ENCODE results near the gene TMEM150C. TPM values are rescaled to one million over a fixed set of nuclear protein-coding genes. Genes with fewer than 3 reads are reported as not detected.

The TMEM150C gene
- total RNA-seq, 1 donor from 2014 or later: 0.95 TPM

GRCh38 chr4:82588771-82589270 is 27.0 kb upstream of the TMEM150C start:
- Mint-ChIP-seq H3K4me1 (ENCODE audit: low read depth, unreplicated experiment) (no peaks in the 10 kb centered on the region), H3K36me3 (ENCODE audit: low read depth, unreplicated experiment) (peaks cover 2% of the 10 kb centered on the region), H3K27ac (ENCODE audit: unreplicated experiment) (no peak overlapping the region), H3K9me3 (ENCODE audit: unreplicated experiment) (no peaks in the 10 kb centered on the region), H3K4me3 (ENCODE audit: unreplicated experiment) (no peak overlapping the region), H3K27me3 (ENCODE audit: low read depth, unreplicated experiment) (peaks cover 15% of the 10 kb centered on the region)
- Histone ChIP-seq H3K79me2 (ENCODE audit: insufficient read depth, low read length) (no peaks in the 10 kb centered on the region), H3K9ac (ENCODE audit: low read length) (no peak overlapping the region), H3K4me3 (ENCODE audit: insufficient read depth, low read depth, low read length) (no peak overlapping the region), H3K27ac (ENCODE audit: low read depth, low read length) (no peak overlapping the region), H3K27me3 (ENCODE audit: insufficient read depth, low read length) (peaks cover 24% of the 10 kb centered on the region), H3K9me3 (ENCODE audit: insufficient read depth, low read depth, low read length) (no peaks in the 10 kb centered on the region), H3K36me3 (ENCODE audit: insufficient read depth, low read length) (no peaks in the 10 kb centered on the region), H2AFZ (ENCODE audit: low read depth, low read length) (no peak overlapping the region), H4K20me1 (ENCODE audit: insufficient read depth, low read length) (no peaks in the 10 kb centered on the region), H3K4me2 (ENCODE audit: low read length) (no peak overlapping the region), H3K4me1 (ENCODE audit: insufficient read depth, low read length) (no peaks in the 10 kb centered on the region)
- no peak for DNase-seq (ENCODE audit: low read depth)
- no peak for FAIRE-seq
- TF ChIP-seq EZH2 (IDR thresholded peaks at IDR 0.05; ENCODE audit: insufficient read depth, low read length) (no peak), CTCF (IDR thresholded peaks at IDR 0.05; ENCODE audit: insufficient read depth, low read depth, low read length) (no peak)

GRCh38 chr4:82587826-82588540 is 26.2 kb upstream of the TMEM150C start:
- Mint-ChIP-seq H3K4me3 (ENCODE audit: unreplicated experiment) (no peak overlapping the region), H3K27ac (ENCODE audit: unreplicated experiment) (no peak overlapping the region), H3K36me3 (ENCODE audit: low read depth, unreplicated experiment) (peaks cover 2% of the 10 kb centered on the region), H3K27me3 (ENCODE audit: low read depth, unreplicated experiment) (peaks cover 15% of the 10 kb centered on the region), H3K9me3 (ENCODE audit: unreplicated experiment) (no peaks in the 10 kb centered on the region), H3K4me1 (ENCODE audit: low read depth, unreplicated experiment) (no peaks in the 10 kb centered on the region)
- H3K27me3 ChIP-seq (ENCODE audit: insufficient read depth, low read length): peaks cover 19% of the 10 kb centered on the region
- H4K20me1 ChIP-seq (ENCODE audit: insufficient read depth, low read length): no peaks in the 10 kb centered on the region
- no peak overlapping the region for H3K4me3 ChIP-seq (ENCODE audit: insufficient read depth, low read depth, low read length)
- H3K79me2 ChIP-seq (ENCODE audit: insufficient read depth, low read length): no peaks in the 10 kb centered on the region
- TF ChIP-seq CTCF (IDR thresholded peaks at IDR 0.05; ENCODE audit: insufficient read depth, low read depth, low read length) (no peak), EZH2 (IDR thresholded peaks at IDR 0.05; ENCODE audit: insufficient read depth, low read length) (no peak)
- H2AFZ ChIP-seq (ENCODE audit: low read depth, low read length): no peak overlapping the region
- DNase-seq (ENCODE audit: low read depth): no peak
- FAIRE-seq: no peak
- no peaks in the 10 kb centered on the region for H3K36me3 ChIP-seq (ENCODE audit: insufficient read depth, low read length)
- no peaks in the 10 kb centered on the region for H3K9me3 ChIP-seq (ENCODE audit: insufficient read depth, low read depth, low read length)
- no peak overlapping the region for H3K27ac ChIP-seq (ENCODE audit: low read depth, low read length)
- no peak overlapping the region for H3K4me2 ChIP-seq (ENCODE audit: low read length)
- H3K9ac ChIP-seq (ENCODE audit: low read length): no peak overlapping the region
- no peaks in the 10 kb centered on the region for H3K4me1 ChIP-seq (ENCODE audit: insufficient read depth, low read length)
